GM23338 (cell line): ENCODE measurements around the gene GTPBP10. TPM values are rescaled to one million over a fixed set of nuclear protein-coding genes. Genes with fewer than 3 reads are reported as not detected.

Experiments
- ATAC-seq: fragments of 200-7000 bp; cut with Tn5 transposase; 3 replicates; pipeline ENCODE4 v1.9.1; 2020
- DNase-seq: peaks from one replicate; pipeline ENCODE4 v3.0.0-alpha.2; 2015; ENCODE audit warnings: low spot score
- H2AFZ ChIP-seq: fragments of 200-600 bp; sonication (generic); 2 replicates; pipeline ENCODE4 v1.8.0; 2016; ENCODE audit warnings: antibody characterized with exemption, mild to moderate bottlenecking, moderate library complexity
- H3F3A ChIP-seq: fragments of 200-600 bp; sonication (generic); replicated peaks from 2 replicates; pipeline ENCODE4 v1.8.0; 2017; ENCODE audit warnings: antibody characterized with exemption, mixed run types, low read depth
- H3K27ac ChIP-seq: fragments of 200-600 bp; sonication (generic); 2 replicates; pipeline ENCODE4 v1.6.1; 2016; ENCODE audit warnings: low read depth
- H3K27me3 ChIP-seq: fragments of 200-600 bp; sonication (generic); 2 replicates; pipeline ENCODE4 v1.8.0; 2016; ENCODE audit warnings: mild to moderate bottlenecking, mixed run types, moderate library complexity; ENCODE audit not compliant: insufficient read depth
- H3K36me3 ChIP-seq: fragments of 200-600 bp; sonication (generic); 2 replicates; pipeline ENCODE4 v1.8.0; 2016; ENCODE audit warnings: mild to moderate bottlenecking; ENCODE audit not compliant: insufficient read depth
- H3K4me1 ChIP-seq: fragments of 200-600 bp; sonication (generic); 2 replicates; pipeline ENCODE4 v1.8.0; 2016; ENCODE audit warnings: mild to moderate bottlenecking, moderate library complexity; ENCODE audit not compliant: insufficient read depth
- H3K4me2 ChIP-seq: fragments of 200-600 bp; sonication (generic); 2 replicates; pipeline ENCODE4 v1.7.1; 2017; ENCODE audit warnings: mixed run types
- H3K4me3 ChIP-seq: fragments of 200-600 bp; sonication (generic); 2 replicates; pipeline ENCODE4 v1.6.1; 2016; ENCODE audit warnings: mixed run types
- H3K79me2 ChIP-seq: fragments of 200-600 bp; sonication (generic); replicated peaks from 2 replicates; pipeline ENCODE4 v1.8.0; 2017; ENCODE audit warnings: mild to moderate bottlenecking; ENCODE audit not compliant: insufficient read depth
- H3K9me2 ChIP-seq: fragments of 200-600 bp; sonication (generic); 2 replicates; pipeline ENCODE4 v1.8.0; 2017; ENCODE audit not compliant: insufficient read depth
- H4K20me1 ChIP-seq: fragments of 200-600 bp; sonication (generic); replicated peaks from 2 replicates; pipeline ENCODE4 v1.8.0; 2017; ENCODE audit warnings: mild to moderate bottlenecking; ENCODE audit not compliant: insufficient read depth
- H3K27ac Mint-ChIP-seq: 2 replicates; pipeline ENCODE4 v1.8.0; 2020; ENCODE audit warnings: inconsistent platforms, mild to moderate bottlenecking, moderate library complexity, mixed read lengths
- H3K27me3 Mint-ChIP-seq: 3 replicates; pipeline ENCODE4 v1.8.0; 2022; ENCODE audit warnings: low read depth, mild to moderate bottlenecking, moderate library complexity, mixed read lengths, inconsistent platforms; ENCODE audit not compliant: insufficient read depth, poor library complexity
- H3K36me3 Mint-ChIP-seq: 3 replicates; pipeline ENCODE4 v1.8.0; 2021; ENCODE audit warnings: low read depth, mild to moderate bottlenecking, inconsistent platforms, moderate library complexity, mixed read lengths
- H3K4me1 Mint-ChIP-seq: 3 replicates; pipeline ENCODE4 v1.8.0; 2020; ENCODE audit warnings: mild to moderate bottlenecking, inconsistent platforms, mixed read lengths
- H3K4me3 Mint-ChIP-seq: 3 replicates; pipeline ENCODE4 v1.8.0; 2021; ENCODE audit warnings: moderate library complexity, mild to moderate bottlenecking, inconsistent platforms, mixed read lengths
- H3K9me3 Mint-ChIP-seq: 3 replicates; pipeline ENCODE4 v1.8.0; 2020; ENCODE audit warnings: moderate library complexity, mild to moderate bottlenecking, inconsistent platforms, mixed read lengths
- ETS1 ChIP-seq: IDR thresholded peaks from 2 replicates; pipeline ENCODE4 v1.6.1; 2016; ENCODE audit warnings: antibody characterized with exemption
- JUNB ChIP-seq: IDR thresholded peaks from one replicate; pipeline ENCODE4 v1.6.1; 2016; ENCODE audit warnings: antibody characterized with exemption; ENCODE audit not compliant: unreplicated experiment
- NANOG ChIP-seq: IDR thresholded peaks from 2 replicates; pipeline ENCODE4 v1.6.1; 2016; ENCODE audit warnings: antibody characterized with exemption, borderline replicate concordance
- REST ChIP-seq: IDR thresholded peaks from one replicate; pipeline ENCODE4 v1.6.1; 2018; ENCODE audit warnings: antibody characterized with exemption; ENCODE audit not compliant: unreplicated experiment
- ZNF331 ChIP-seq: fragments of 250-450 bp; sonication (Bioruptor Pico); IDR thresholded peaks from 2 replicates; pipeline ENCODE4 v1.5.0; 2020; ENCODE audit warnings: low read depth, mild to moderate bottlenecking, moderate library complexity
- ZNF462 ChIP-seq: fragments of 250-450 bp; sonication (Bioruptor Pico); IDR thresholded peaks from 2 replicates; pipeline ENCODE4 v1.5.0; 2020; ENCODE audit warnings: mild to moderate bottlenecking, moderate library complexity
- polyA plus RNA-seq: library from polyadenylated mRNA; unstranded; fragments of >200 nt; fragmentation: Nextera tagmentation; extraction: Ambion mirVana; gene quantifications from 2 replicates; pipeline ENCODE4 v1.2.1, GENCODE V29; 2016
- total RNA-seq: library from RNA; depleted of rRNA; stranded (reverse); fragments of >200 nt; shearing (Covaris generic); gene quantifications from 2 replicates; pipeline ENCODE4 v1.2.3, GENCODE V29; 2014

Gene GTPBP10
- total and polyA plus RNA-seq, 2 experiments from 2014 or later: 15.1 to 23.0 TPM

- H3F3A ChIP-seq: no peaks in the 10 kb centered on the region
- H4K20me1 ChIP-seq: no peaks in the 10 kb centered on the region
- no peaks in the 10 kb centered on the region for H3K4me1 ChIP-seq
- no peaks in the 10 kb centered on the region for H3K79me2 ChIP-seq
- H3K9me3 Mint-ChIP-seq: peaks cover 40% of the 10 kb centered on the region
- H3K27ac Mint-ChIP-seq: no peak overlapping the region
- H3K27ac ChIP-seq: no peak overlapping the region
- no peak overlapping the region for H3K4me3 Mint-ChIP-seq
- no peak overlapping the region for H3K4me3 ChIP-seq
- peaks cover 2% of the 10 kb centered on the region for H3K27me3 Mint-ChIP-seq
- H3K4me1 Mint-ChIP-seq: no peaks in the 10 kb centered on the region
- no peak for ATAC-seq
- H3K4me2 ChIP-seq: no peak overlapping the region
- peaks cover 33% of the 10 kb centered on the region for H3K36me3 Mint-ChIP-seq
- H3K36me3 ChIP-seq: 0 out of 2 replicates have a peak, but pooled peaks cover 4% of the 10 kb centered on the region
- no peak overlapping the region for H2AFZ ChIP-seq
- no peak for DNase-seq
- H3K27me3 ChIP-seq: no peaks in the 10 kb centered on the region
- H3K9me2 ChIP-seq: no peaks in the 10 kb centered on the region; the same call in 1 of the 2 replicates
- TF ChIP-seq REST: no peak
- TF ChIP-seq JUNB: no peak
- no peak for TF ChIP-seq NANOG
Observed at GRCh38 chr7:90430614-90431460, 84.3 kb downstream of the GTPBP10 start.

- TF ChIP-seq JUNB (no peak), ZNF462 (CRISPR knock-in tag) (no peak), ZNF331 (no peak), ETS1 (no peak)
- Mint-ChIP-seq H3K4me3 (no peak overlapping the region), H3K27me3 (peaks cover 2% of the 10 kb centered on the region), H3K9me3 (peaks cover 48% of the 10 kb centered on the region), H3K27ac (no peak overlapping the region), H3K4me1 (no peaks in the 10 kb centered on the region), H3K36me3 (peaks cover 35% of the 10 kb centered on the region)
- DNase-seq (no peak), ATAC-seq (no peak)
- Histone ChIP-seq H3K4me3 (no peak overlapping the region), H3K4me2 (no peak overlapping the region), H3K27ac (no peak overlapping the region), H4K20me1 (no peaks in the 10 kb centered on the region), H3F3A (no peaks in the 10 kb centered on the region), H3K9me2 (no peaks in the 10 kb centered on the region; the same call in 1 of the 2 replicates), H3K79me2 (no peaks in the 10 kb centered on the region), H3K4me1 (no peaks in the 10 kb centered on the region), H3K27me3 (no peaks in the 10 kb centered on the region), H3K36me3 (0 out of 2 replicates have a peak, but pooled peaks cover 4% of the 10 kb centered on the region), H2AFZ (no peak overlapping the region)
Observed at GRCh38 chr7:90432752-90433151, 86.2 kb downstream of the GTPBP10 start.
